GM19035 (cell line): Measurements from ENCODE around the gene MORN5.

Experiments used
- ATAC-seq: cut with Tn5 transposase; IDR thresholded peaks from one replicate; pipeline ENCODE4 v1.9.1; 2021; ENCODE audit not compliant: unreplicated experiment

The MORN5 gene

GRCh38 chr9:122190597-122191381 is 31.1 kb downstream of the MORN5 start:
- no peak for ATAC-seq

GRCh38 chr9:122191584-122191983 is 31.9 kb downstream of the MORN5 start:
- ATAC-seq, result no peak

- no peak for ATAC-seq
Observed at GRCh38 chr9:122192261-122192875, 32.7 kb downstream of the MORN5 start.

- no peak for ATAC-seq
Observed at GRCh38 chr9:122192914-122193525, 33.3 kb downstream of the MORN5 start.

DNA sequence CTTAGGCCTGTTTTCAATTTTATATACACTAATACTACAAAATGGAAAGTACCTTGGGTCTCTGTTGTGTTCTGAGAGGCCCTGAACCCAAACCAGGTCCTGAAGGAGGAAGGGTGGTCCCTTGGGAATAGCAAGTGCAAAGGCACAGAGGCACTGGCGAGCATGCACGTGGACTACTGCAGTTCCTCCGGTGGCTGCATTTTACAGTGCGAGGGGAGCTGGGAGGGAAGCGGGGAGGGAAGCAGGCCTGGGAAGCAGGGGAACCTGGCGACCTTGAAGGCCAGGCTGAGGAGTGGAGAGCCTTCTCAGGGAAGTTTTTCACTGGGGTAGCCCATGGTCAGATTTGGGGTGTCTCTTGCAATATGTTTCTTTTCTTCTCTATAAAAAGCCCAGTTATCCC is 33.9 kb downstream of the MORN5 start:
- no peak for ATAC-seq

GRCh38 chr9:122195875-122196274 is 36.2 kb downstream of the MORN5 start:
- no peak for ATAC-seq

DNA sequence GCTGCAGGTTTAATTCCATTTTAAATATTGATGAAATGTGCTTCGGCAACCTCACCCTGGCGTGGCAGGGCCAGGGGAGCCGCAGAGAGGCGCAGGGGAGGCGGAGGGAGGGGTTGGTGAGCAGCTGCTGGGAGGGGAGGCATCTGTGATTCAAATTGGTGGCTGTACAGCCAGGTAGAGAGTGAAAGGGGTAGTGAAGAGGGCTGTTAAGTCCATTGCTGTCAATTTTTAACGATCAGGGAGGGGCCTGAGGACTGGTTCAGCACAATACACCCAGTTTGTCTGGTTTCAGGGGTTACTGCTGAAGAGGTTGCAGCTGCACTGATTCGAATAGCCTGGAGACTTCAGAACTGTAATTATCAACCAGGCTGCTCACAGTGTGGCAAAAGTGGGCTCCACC is 37.7 kb downstream of the MORN5 start:
- ATAC-seq, result no peak

DNA sequence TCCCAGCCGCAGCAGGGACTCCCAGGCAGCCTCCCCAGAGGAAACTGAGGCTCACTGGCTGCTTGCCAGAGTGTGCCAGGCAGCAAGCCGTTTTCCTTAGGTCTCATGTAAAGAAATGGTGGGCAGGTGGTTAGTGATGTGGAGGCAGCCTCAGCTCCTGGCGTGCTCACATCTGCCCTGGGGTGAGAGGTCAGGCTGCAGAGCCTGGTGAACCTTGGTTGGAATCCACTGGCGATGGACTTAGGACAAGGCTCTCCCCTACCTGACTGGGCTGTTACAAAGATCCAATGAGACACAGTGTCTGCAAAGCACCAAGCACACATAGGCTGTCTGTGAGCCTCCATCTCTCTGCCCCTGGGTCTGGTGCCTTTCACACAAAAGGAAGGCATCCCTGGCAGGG is 38.2 kb downstream of the MORN5 start:
- ATAC-seq, result no peak

DNA sequence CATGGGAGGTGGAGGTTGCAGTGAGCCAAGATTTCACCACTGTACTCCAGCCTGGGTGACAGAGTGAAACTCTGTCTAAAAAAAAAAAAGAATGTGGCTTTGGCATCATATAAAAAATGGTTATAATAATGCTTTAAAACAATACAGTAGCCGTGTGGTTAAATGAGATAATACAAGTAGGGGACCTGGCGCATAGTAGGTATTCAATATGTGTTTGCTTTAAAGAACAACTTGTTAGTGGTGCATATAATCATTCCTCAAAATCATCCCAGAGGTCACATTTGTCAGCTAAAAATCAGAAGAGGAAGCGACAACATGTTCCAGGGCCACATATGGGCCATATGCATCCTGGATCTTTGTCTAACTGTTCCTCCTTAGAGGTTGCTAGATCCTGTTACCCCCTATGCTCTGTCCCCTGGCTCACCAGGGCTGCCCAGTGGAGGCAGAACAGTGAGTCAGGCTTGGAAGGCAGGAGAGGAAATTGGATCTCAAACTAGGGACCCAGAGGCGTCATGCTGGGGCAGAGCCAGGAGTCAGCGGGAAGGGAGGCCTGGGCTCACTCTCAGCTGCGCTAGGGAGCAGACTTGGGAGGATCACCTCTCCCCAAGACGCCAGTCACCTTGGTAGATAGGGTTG is 41.4 kb downstream of the MORN5 start:
- ATAC-seq, result no peak

GRCh38 chr9:122201641-122202040 is 41.9 kb downstream of the MORN5 start:
- ATAC-seq, result no peak

- ATAC-seq, result no peak
Observed at GRCh38 chr9:122202111-122202510, 42.4 kb downstream of the MORN5 start.

DNA sequence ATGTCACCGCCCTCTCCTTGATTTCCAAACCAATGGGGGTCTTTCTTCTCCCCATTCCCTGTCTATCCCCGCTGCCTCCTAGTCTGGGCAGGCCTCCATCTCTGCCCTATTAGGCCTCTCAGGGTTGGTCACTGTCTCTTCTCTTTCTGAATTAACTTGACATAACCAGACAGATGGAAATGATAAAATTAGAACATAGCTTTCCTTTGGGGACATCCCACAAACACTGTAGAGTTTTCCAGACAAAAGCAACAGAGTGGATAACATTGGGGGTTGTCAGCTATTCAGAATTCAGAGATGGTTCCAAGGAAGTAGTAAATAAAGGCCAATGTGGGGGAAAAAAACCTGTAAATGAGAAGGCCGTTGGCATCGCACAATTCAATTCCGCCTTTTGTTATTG is 44.3 kb downstream of the MORN5 start:
- no peak for ATAC-seq

DNA sequence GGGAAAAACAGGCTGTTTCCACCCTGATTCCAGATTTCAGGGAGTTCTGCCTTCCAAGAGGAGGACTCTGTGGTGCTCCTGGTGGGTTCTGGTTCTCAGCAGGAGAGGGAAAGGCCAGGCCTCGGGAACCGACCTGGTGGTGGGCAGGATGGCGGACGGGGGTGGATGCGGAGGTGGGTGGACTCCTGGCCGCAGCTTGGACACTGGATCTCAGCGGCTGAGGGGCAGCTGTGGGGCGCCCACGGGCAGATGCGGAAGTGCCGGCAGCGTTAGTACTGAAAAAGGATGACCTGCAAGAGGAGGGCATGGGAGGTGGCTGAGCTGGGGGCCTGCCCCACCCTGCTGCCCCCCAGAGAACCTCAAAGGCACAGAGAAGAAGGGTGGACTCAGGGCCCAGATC is 44.8 kb downstream of the MORN5 start:
- ATAC-seq, result no peak

GRCh38 chr9:122205176-122205575 is 45.5 kb downstream of the MORN5 start:
- no peak for ATAC-seq

GRCh38 chr9:122206118-122207046 is 46.7 kb downstream of the MORN5 start:
- no peak for ATAC-seq

DNA sequence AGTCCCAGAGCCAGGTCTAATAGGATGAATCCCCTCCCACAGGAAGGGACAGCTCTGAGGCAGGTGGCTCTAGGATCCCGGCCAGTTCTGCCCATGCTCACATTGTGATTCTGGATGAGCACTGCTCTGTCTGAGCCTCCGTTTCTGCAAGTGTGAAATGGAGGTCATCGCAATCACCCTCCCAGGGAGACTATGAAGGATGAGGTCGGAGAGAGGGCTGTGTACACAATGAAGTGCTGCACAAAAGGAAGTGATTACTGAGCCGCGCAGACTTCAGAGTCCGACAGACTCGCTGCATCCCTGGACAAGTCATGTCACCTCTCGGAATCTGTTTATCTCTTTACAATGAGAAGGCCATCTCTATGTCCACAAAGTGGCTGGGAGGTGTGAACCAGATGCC is 47.4 kb downstream of the MORN5 start:
- no peak for ATAC-seq

DNA sequence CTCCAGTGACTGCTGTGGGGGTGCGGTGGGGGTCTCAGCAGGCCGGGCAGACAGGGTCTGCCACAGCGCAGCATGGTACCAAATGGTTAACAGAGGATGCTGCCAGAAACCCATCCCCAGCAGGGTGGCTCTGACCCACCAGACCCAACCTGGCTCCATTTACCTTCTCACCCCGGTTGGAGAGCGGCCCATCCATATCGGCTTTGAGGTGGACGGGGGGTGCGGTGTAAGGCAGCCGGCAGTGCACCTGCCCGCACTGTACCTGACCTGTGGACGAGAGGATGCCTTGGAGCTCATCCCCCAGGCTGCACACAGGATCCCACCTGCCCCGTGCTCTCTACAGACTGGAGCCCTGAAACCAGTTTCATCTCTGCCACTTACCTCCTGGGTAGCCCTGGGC is 49.7 kb downstream of the MORN5 start:
- no peak for ATAC-seq

DNA sequence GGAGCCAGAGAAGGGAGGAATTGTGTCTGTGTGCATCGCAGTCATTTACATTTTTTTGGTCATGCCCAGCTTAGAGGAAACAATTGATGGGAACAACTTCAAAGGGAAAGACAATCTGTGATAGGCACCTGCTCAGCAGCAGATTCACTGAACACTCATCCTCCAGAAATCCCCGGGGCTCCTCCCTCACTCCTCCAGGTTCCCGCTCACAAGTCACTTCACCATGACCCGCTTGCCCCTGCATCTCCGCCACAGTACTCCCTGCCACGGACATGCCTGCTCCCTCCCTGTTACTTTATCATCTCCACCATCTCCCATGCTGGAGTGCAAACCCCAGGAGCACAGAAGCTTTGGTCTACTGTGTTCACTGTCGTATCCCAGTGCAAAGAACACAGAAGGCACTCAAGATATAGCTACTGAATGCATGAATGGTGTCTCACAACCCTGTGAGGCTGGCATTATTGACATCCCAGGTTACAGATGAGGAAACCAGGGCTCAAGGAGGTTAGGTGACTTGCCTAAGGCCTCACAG is 52.8 kb downstream of the MORN5 start:
- ATAC-seq, result no peak

GRCh38 chr9:122213102-122213588 is 53.4 kb downstream of the MORN5 start:
- ATAC-seq, result no peak
